HG03097 (cell line): Measurements from ENCODE around the gene EPHX1.
"Not testable (repeated sequence)": the region's sequence is repeated elsewhere in the genome, so short reads cannot be mapped to it uniquely, and the experiment has no call there.

Experiments
- ATAC-seq: cut with Tn5 transposase; IDR thresholded peaks from one replicate; pipeline ENCODE4 v1.9.1; 2021; ENCODE audit not compliant: unreplicated experiment, low FRiP score

The EPHX1 gene

DNA sequence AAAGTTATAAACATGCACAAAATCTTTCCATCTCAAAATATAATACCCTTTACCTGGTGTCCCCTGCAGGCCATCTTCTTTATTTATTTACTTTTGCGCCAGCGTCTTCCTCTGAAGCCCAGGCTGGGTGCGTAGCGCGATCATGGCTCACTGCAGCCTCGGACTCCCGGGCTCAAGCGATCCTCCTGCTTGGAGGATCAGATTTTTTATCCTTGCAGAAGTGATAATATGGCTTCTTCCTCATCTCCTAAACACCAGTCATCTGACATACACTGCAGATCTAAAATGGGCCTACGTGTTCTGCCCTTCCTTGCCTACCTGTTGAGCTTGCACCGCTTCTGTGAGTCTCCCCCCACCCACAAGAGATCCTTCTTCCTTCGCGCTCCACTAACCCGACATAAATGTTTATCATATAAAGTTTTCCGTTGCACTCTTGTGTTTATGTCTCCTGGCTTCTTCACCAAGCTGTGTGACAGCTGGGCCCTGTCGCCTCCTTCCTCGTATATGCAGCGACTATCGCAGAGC lies 32.8 kb upstream of the EPHX1 start:
- ATAC-seq, result no peak

DNA sequence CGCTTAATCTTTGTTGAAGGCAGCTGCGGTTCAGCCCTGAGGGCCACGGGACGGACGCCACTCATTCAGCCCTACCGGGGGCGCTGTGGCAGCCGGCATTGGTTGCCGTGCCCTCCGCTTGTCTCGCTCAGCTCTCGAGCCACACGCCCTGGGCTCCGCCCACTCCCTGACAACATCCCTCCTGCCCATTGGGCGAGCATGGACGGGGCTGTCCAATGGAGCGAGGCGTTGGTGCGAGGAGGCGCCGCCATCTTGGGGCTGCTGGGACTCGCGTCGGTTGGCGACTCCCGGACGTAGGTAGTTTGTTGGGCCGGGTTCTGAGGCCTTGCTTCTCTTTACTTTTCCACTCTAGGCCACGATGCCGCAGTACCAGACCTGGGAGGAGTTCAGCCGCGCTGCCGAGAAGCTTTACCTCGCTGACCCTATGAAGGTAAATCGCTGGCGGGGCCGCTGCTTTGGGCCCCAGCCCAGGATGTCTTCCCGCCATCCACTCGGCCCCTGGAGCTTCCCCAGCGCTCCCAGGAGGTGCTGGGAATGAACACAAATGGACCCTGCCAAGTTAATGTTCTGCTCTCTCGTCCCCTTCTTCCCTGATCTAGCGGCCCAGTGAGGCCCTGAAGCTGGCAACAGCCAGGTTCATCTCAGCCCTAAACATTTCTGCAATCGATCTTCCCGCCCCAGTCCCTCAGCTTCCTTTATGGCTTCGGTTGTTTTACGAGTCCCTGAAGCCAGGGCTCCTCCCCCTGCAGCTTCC lies 32.2 kb upstream of the EPHX1 start, which contains the start of gene SRP9:
TSS of gene SRP9 (plus strand) at position 244 of the 754 bp plus-strand sequence. CDS start at position 359, 115 bp downstream.
- ATAC-seq, result peak; percentile 99

DNA sequence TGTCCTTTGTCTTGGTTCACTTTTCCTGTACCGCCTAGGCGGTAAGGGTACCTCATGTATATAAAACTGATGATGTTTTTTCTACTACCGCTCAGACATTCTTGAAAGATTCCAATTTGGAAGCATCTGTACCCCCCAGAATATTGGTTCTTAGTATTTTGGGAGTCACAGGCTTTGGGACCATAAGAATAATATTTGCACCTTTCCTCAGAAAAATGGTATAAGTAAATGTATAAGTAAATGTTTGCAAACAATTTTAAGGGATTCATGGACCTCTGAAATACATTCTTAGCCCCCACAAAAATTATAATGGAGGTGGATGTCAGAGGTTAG lies 31.6 kb upstream of the EPHX1 start:
- no peak for ATAC-seq

DNA sequence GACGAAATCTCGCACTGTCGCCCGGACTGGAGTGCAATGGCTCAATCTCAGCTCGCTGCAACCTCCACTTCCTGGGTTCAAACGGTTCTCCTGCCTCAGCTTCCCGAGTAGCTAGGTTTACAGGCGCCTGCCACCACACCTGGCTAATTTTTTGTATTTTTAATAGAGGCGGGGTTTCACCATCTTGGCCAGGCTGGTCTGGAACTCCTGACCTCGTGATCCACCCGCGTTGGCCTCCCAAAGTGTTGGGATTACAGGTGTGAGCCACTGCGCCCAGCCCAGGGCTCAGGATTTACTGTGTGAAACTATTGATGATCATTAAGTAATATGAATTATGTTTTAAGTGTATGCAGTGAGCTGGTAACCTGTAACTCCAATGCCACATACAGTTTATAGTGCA lies 30.8 kb upstream of the EPHX1 start:
- not testable (repeated sequence) for ATAC-seq

DNA sequence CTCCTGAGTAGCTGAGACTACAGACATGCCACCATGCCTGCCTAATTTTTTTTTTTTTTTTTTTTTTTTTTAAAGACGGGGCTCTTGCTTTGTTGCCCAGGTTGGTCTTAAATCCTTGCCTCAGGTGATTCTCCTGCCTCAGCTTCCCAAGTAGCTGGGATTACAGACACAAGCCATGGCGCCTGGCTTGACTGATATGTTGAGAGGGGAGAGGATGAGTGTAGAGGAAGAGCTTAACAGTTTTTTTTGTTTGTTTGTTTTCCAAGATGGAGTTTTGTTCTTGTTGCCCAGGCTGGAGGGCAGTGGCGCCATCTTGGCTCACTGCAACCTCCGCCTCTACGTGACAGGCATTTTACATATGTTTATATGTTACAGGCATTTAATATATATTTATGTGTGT lies 29.8 kb upstream of the EPHX1 start:
- ATAC-seq, result no peak

DNA sequence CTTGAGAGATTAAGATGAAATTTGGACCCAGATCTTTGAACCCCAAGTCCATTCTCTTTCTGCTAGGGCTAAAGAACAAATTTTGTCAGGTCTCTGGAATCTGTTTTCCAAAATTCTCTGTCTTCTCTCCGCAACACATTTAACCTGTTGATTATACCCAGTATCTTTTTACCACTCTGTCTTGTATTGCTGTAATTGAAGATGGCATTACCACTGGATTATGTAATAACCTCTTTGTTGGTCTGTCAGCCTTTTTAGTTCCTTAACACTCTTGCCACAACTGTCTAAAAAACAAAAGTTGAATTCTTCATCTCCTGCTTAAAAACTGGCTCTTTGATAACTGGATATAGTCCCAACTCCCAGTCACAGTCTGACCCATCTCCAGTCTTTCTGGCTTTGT lies 29.3 kb upstream of the EPHX1 start:
- no peak for ATAC-seq

DNA sequence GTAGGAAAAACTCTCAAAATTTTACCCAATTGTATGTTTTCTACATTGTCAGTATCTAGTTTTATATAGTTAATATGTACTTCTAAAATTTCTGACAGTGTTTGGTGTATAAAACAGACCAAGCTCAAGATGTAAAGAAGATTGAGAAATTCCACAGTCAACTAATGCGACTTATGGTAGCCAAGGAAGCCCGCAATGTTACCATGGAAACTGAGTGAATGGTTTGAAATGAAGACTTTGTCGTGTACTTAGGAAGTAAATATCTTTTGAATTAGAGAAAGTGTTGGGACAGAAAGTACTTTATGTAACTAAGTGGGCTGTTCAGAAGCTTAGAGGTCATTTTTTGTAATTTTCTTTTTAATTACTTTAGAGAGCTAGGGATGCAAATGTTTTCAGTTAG lies 20.8 kb upstream of the EPHX1 start:
- ATAC-seq, result not testable (repeated sequence)

DNA sequence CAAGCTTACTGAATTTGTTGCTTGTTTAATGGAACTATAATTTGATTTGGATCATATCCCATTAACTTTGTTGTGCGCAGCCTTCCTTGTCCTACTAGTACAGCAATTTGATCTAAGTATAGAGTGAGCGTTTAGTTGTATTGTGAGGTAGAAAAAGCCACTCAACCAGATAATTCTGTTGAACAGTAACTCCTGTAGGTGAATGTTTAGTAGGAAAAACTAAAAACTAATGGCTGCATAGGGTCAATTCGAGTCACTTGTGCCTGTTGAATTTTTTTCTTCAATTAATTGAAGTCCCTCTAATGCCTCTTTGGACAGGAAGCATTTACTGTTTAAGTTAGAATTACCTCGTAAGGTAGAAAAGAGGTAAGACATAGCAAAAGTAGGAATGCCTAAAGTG lies 15.0 kb upstream of the EPHX1 start:
- no peak for ATAC-seq

DNA sequence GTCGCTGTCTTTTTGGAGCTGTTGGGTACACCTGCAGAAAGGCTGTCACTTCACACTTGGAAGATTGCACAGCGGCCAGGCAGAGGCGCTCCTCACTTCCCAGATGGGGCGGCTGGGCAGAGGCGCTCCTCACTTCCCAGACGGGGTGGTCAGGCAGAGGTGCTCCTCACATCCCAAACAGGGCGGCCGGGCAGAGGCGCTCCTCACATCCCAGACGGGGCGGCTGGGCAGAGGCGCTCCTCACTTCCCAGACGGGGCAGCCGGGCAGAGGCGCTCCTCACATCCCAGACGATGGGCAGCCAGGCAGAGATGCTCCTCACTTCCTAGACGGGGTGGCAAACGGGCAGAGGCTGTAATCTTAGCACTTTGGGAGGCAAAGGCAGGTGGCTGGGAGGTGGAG lies 13.8 kb upstream of the EPHX1 start:
- ATAC-seq, result not testable (repeated sequence)

DNA sequence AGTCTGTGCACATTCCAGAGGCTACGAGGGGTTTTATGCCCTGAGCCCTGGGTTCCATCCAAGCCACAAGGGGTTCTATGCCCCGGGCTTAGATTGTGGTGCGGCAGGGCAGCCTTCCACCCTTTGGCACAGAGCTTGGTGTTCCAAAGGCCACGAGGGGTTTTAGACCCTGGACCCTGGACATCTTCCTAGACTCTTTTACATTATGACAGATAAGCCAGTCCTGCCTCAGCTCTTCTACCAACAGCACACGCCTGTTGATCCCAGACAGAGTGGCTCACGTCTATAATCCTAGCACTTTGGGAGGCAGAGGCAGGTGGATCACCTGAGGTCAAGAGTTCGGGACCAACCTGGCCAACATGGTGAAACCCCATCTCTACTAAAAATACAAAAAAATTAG lies 8.8 kb upstream of the EPHX1 start:
- not testable (repeated sequence) for ATAC-seq

DNA sequence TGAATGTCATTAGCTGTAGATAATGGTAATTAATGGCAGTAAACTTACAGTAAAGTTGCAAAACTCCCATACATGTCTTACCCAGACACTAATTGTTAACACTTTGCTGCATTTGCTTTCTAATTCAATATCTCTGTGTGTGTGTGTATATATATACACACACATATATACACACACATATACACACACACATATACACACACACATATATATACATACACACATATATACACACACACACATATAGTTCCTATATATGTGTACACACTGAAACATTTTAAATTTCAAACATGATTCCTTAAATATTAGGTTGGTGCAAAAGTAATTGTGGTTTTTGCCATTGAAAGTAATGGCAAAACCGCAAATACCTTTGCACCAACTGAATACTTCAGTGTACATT lies 3.7 kb upstream of the EPHX1 start:
- ATAC-seq, result no peak

DNA sequence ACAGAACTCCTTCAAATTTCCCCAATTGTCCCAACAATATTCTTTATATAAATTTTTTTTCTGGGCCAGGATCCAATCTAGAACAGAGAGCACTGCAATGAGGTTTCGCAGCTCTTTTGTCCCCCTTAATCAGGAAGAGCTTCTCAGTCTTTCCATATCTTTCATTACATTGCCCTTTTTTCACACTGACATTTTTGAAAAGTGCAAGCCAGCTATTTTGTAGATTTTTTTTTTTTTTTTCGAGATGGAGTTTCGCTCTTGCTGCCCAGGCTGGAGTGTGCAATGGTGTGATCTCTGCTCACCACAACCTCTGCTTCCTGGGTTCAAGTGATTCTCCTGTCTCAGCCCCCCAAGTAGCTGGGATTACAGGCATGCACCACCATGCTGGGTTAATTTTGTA lies 3.2 kb upstream of the EPHX1 start:
- not testable (repeated sequence) for ATAC-seq

DNA sequence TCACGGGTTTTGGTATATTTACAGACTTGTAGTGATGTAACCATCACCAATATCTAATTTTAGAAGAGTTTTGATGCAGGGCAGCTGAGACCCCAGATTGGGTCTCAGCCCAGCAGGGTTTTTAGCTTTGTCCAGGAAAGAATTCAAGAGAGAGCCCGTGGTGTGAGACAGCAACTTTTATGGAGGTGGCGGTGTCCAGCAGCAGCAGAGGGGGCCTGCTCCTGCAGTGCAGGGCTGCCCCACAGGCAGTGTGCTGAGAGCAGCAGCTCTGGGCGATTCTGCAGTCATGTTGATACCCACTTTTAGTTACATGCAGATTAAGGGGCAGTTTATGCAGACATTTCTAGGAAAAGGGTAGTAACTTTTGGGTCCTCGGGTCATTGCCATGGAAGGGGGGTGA lies 1.8 kb upstream of the EPHX1 start:
- no peak for ATAC-seq

DNA sequence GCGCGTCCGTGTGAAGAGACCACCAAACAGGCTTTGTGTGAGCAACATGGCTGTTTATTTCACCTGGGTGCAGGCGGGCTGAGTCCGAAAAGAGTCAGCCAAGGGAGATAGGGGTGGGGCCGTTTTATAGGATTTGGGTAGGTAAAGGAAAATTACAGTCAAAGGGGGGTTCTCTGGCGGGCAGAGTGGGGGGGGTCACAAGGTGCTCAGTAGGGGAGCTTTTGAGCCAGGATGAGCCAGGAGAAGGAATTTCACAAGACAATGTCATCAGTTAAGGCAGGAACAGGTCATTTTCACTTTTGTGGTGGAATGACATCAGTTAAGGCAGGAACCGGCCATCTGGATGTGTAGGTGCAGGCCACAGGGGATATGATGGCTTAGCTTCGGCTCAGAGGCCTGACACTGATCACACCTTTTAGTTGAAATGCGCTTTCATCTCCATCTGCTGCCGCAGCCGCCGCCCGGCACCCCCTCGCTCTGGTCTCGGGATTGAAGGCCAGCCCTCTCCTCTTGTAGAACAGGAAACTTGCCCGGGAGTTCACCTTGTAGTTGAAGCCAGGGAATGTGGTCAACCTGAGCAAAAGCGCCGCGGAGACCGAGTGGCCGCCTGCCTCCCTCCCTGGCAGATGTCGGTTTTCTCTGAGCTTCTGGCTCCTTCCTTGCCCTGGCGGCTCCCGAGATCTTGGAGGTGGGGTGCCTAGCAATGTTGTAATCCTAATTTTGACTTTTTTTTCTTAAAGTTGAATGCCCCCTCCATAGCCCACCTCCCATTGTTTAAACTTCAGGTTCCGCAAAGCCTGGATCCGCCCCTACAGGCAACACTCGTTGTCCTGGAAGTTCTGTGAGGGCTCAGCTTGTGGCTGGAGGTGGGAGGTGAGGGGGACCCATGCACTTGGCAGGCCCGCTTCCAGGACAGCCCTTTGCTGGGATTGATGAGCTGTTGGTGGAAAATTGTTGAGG lies 935 bp downstream of the EPHX1 start:
- not testable (repeated sequence) for ATAC-seq

DNA sequence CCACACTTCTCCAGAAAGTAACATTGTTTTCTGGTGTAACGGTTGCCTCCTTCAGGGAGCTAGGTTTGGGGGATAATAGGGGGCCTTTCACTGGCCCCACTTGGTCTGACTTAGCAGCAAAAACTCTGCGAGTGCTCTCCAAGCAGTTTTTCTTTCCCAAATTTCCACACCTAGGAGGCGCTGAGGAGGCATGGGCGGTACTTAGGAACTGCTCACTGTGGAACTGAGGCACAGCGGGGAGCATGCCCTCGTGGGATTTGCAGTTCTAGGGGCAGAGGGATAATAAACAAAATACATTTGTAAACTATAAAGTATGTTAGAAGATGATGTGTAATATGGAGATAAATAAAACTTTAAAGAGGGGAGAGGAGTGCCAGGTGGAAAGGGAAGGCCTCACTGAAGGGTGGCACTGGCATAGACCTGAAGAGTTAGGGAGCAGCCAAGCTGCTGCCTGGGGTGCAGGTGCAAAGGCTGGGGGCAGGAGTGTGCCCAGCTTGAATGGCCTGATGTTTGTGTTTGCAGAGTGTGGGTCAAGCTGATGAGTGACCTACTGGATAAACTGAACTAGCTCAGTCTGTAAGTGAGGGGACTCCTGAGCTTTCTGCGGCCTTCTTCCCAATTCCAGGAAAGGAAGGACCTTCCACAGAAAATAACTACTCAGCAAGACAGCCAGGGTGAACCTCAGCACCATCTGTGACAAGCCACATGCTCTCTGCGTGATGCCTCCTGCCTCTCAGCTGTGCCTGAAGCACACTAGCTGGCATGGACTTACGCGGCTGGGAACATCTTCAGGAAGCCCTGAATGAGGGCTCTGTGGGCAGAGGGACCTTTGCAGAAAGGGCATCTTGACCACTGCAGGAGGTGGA lies 1.9 kb downstream of the EPHX1 start:
- ATAC-seq, result no peak

DNA sequence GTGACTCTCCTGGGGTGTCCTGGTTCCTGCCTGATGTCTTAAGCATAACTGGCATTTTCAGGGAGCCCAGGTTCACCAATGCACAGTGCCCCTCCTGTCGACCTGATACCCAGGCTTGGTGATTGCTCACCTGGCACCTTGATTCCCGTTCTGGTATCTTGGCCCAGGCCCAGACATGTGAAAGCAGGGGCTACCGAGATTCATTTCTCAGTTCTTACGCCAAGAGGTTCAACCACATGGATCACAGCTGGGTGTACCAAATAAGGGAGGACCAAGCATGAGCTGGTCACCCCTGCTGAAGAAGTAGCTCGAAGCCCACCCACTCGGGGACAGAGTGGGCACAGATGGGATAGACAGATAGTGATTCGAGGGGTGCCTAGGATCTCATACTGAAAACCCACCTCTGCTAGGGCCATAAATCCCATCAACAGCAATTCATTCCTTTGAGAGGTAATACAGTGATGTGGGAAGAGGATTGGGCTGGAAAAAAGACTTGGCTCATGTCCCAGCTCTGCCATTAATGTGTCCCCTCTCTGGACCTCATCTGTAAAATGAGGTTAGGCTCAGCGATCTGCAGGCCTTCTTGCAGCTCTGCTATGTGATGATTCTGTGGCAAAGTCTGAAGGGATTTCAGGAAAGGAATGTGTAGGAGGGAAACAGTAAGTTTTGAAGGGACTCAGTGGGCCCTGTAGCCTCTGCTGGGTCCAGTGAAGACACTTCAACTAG lies 2.7 kb downstream of the EPHX1 start:
- ATAC-seq, result no peak

DNA sequence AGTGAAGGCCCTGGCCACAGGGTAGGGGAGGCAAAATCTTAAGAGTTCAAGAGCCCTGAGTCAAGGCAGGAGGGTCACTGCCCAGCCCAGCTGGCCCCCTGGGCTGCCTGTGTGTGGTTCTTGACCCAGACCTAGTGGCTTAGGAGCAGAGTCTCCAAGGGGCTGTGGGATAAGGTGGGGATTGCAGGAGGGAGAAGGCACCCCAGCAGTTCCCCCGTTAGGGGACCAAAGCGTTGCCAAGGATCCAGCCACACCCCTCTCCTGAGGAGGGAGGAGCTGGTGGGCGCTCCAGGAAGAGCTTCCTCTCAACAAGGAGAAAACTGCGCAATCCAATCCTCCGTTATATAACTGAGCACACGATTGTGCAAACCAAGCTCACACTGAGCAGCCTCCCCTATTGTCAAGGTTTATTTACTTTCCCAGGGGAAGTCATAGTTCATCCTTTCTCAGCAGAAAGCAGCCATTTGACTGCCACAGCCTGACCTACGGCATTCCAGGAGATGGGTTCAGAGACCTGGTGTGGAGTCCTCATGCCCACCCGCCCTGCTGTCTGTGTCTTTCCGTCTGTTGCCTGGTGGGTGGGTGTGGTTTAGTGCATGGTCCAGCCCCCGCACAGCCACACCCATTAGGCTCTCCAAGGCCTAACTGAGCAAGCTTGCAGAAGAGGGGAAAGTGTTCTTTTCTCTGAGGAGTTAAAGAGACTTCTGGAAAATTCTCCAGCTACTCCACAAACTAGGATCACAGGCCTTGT lies 3.5 kb downstream of the EPHX1 start:
- ATAC-seq, result no peak

DNA sequence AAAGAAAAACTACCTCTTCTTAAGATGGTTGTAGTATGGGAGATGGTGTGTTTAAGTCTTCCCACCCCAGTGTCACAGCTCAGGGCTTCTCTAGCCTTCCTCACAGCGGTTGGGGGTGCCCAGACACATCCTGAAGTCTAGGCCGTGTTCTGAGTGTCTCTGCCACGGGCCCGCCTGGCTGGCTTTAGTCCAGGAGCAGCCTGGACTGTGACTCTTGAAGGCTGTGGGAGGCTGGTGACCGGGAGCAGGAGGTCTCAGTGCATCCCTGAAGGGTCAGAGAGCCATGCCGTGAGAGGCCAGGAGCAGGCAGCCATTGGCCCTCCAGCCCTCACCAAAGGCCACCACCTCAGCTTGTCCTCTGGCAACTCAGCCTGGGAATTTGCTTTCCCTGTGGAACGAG lies 4.5 kb downstream of the EPHX1 start:
- no peak for ATAC-seq

DNA sequence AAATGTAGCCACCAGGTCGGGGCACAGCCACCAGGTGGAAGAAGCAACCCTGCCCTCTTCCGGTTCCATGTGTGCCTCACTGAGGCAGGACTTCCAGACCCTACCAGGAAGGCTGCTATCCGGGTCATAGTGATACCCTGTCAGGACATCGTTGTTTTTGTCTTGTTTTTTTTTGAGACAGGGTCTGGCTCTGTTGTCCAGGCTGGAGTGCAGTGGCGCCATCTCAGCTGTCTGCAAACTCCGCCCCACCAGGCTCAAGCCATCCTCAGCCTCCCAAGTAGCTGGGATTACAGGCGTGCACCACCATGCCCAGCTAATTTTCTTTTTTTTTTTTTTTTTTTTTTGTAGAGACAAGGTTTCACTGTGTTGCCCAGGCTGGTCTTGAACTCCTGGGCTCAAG lies 5.2 kb downstream of the EPHX1 start:
- ATAC-seq, result not testable (repeated sequence)
